Spleen (tissue), 11 donors: ENCODE results near the gene ABHD4. TPM values are rescaled to one million over a fixed set of nuclear protein-coding genes. Genes with fewer than 3 reads are reported as not detected.

ENCODE experiments used
- DNase-seq: peaks from one replicate; pipeline ENCODE4 v3.0.0-alpha.2; 2020
- H3K27ac ChIP-seq, 8 donors: fragments of 200-600 bp; sonication (generic) in 7 of 8; 1 replicate in 4 of 8; 2 replicates in 4 of 8; pipeline versions ENCODE4 v1.5.0 to v1.8.0; 2016 to 2021; ENCODE audit warnings: inconsistent platforms in 4 of 8, mild to moderate bottlenecking in 4 of 8, moderate library complexity in 1 of 8
- H3K27me3 ChIP-seq, 7 donors: fragments of 200-600 bp; sonication (generic) in 6 of 7; replicated peaks in 1 of 7; 1 replicate in 4 of 7; 2 replicates in 3 of 7; pipeline versions ENCODE4 v1.5.0 to v1.8.0; 2016 to 2021; ENCODE audit warnings: inconsistent platforms in 3 of 7, mild to moderate bottlenecking in 1 of 7
- H3K36me3 ChIP-seq, 6 donors: fragments of 200-600 bp; sonication (generic) in 5 of 6; 1 replicate in 4 of 6; 2 replicates in 2 of 6; pipeline versions ENCODE4 v1.5.0 to v1.8.0; 2016 to 2021; ENCODE audit warnings: inconsistent platforms in 2 of 6
- H3K4me1 ChIP-seq, 6 donors: fragments of 200-600 bp; sonication (generic) in 5 of 6; 1 replicate in 3 of 6; 2 replicates in 3 of 6; pipeline versions ENCODE4 v1.5.0 to v1.8.0; 2016 to 2021; ENCODE audit warnings: inconsistent platforms in 3 of 6
- H3K4me3 ChIP-seq, 8 donors: fragments of 200-600 bp; sonication (generic) in 7 of 8; 1 replicate in 4 of 8; 2 replicates in 4 of 8; pipeline versions ENCODE4 v1.5.0 to v1.8.0; 2016 to 2021; ENCODE audit warnings: inconsistent platforms in 4 of 8, mild to moderate bottlenecking in 4 of 8, moderate library complexity in 2 of 8
- H3K9me3 ChIP-seq, 8 donors: fragments of 200-600 bp; sonication (generic) in 7 of 8; 1 replicate in 4 of 8; 2 replicates in 4 of 8; pipeline versions ENCODE4 v1.5.0 to v1.8.0; 2016 to 2021; ENCODE audit warnings: inconsistent platforms in 4 of 8
- CTCF ChIP-seq, 11 experiments: fragments of 200-600 bp in 7 of 11; fragments of 450-650 bp in 4 of 11; sonication (generic) in 4 of 11; IDR thresholded peaks in 8 of 11; conservative IDR thresholded peaks in 3 of 11; 1 replicate in 7 of 11; 2 replicates in 4 of 11; pipeline versions ENCODE4 v1.4.0 to v1.8.0; 2016 to 2021; ENCODE audit warnings: antibody characterized with exemption in 11 of 11, inconsistent platforms in 4 of 11, mild to moderate bottlenecking in 1 of 11
- POLR2A ChIP-seq, 3 donors: fragments of 450-650 bp; IDR thresholded peaks; one replicate each; pipeline ENCODE4 v1.5.1; 2017; ENCODE audit warnings: antibody characterized with exemption in 3 of 3, mild to moderate bottlenecking in 1 of 3
- POLR2AphosphoS5 ChIP-seq, 3 donors: sonication (generic); formaldehyde crosslinking; IDR thresholded peaks; one replicate each; pipeline ENCODE4 v1.5.1; 2017; ENCODE audit warnings: antibody characterized with exemption in 3 of 3
- WGBS, 5 donors: extraction: QIAGEN DNeasy Blood & Tissue Kit in 3 of 5; methylation state at CpG; one replicate each; pipeline versions ENCODE4 v1.1.5 to v1.1.7; 2013 to 2018; 5-methylcytosine and 5-hydroxymethylcytosine counted together
- intact Hi-C: fragments of 100-400 bp; cut with DNase I; formaldehyde crosslinking; loops from one replicate; pipeline ENCODE4 v1.15.0; 2023; ENCODE audit warnings: low total_unique reads
- polyA plus RNA-seq, 3 donors: library from polyadenylated mRNA; stranded (reverse); fragments of 200-250 nt; gene quantifications; one replicate each; pipeline ENCODE4 v1.2.1, GENCODE V29; 2013
- total RNA-seq, 7 donors: library from RNA; depleted of rRNA in 3 of 7; stranded (reverse); fragments of >200 nt in 3 of 7; fragmentation: NEBNext Ultra II Directional in 4 of 7; extraction: Animal tissue kit (Norgen Biotek cat#: 25700) in 4 of 7; gene quantifications; one replicate each; pipeline versions ENCODE4 v1.1.0 to v1.2.1, GENCODE V29; 2016 to 2021
- donor health status: healthy with polysubstance abuse.
- donor health status: DM: no; HTN: no; CAD: no; lungs with moderate emphysema.
- donor health status: DM: no; HTN: no; CAD: no.
- donor health status: Bipolar disorder and iron deficiency.
- donor health status: healthy.
- donor health status: DM: no; HTN: no; CAD: no.
- donor health status: DM: yes; HTN: yes; CAD: no.

Gene ABHD4
- total and polyA plus RNA-seq, 10 donors, result 7.2 to 32.8 (median 23.5) TPM

GRCh38 chr14:22554498-22555383 lies 43.4 kb upstream of the ABHD4 start:
- 81 to 92% (median 85%) methylated on average over 11 to 15 of the region's 15 CpGs for WGBS, 5 donors
- no peaks in the 10 kb centered on the region for H3K9me3 ChIP-seq
- H3K4me3 ChIP-seq, result no peak overlapping the region
- no peaks in the 10 kb centered on the region for H3K27me3 ChIP-seq
- intact Hi-C loops, result loop anchor here (10.0 kb wide), 1 partner anchor 170 kb away; no protein-coding TSS in a partner anchor
- no peak for TF ChIP-seq POLR2A (IDR thresholded peaks at IDR 0.05)
- peak in 2 of 3 donors; percentile 18 to 40 for TF ChIP-seq POLR2AphosphoS5 (IDR thresholded peaks at IDR 0.05)
- TF ChIP-seq CTCF (IDR thresholded peaks at IDR 0.05 in 8 of 11, conservative IDR thresholded peaks at IDR 0.05 in 3 of 11), result no peak
- H3K36me3 ChIP-seq, result peaks cover 0 to 20% (median 0%) of the 10 kb centered on the region in 6 donors
- H3K27ac ChIP-seq, result peak overlapping the region; percentile 66 to 96 (median 90)
- peaks cover 31 to 100% (median 93%) of the 10 kb centered on the region in 6 donors for H3K4me1 ChIP-seq
- no peak for DNase-seq

GRCh38 chr14:22555384-22556011 lies 42.6 kb upstream of the ABHD4 start:
- H3K9me3 ChIP-seq, result no peaks in the 10 kb centered on the region
- intact Hi-C loops, result loop anchor here (10.0 kb wide), 1 partner anchor 171 kb away; no protein-coding TSS in a partner anchor
- no peak for DNase-seq
- 44 to 63% (median 53%) methylated on average over 3 to 4 of the region's 4 CpGs for WGBS, 5 donors
- no peaks in the 10 kb centered on the region for H3K27me3 ChIP-seq
- peaks cover 0 to 13% (median 0%) of the 10 kb centered on the region in 6 donors for H3K36me3 ChIP-seq
- TF ChIP-seq POLR2A (IDR thresholded peaks at IDR 0.05) (no peak), CTCF (IDR thresholded peaks at IDR 0.05 in 8 of 11, conservative IDR thresholded peaks at IDR 0.05 in 3 of 11) (no peak), POLR2AphosphoS5 (IDR thresholded peaks at IDR 0.05) (no peak)
- peak overlapping the region; percentile 64 to 96 (median 90) for H3K27ac ChIP-seq
- H3K4me1 ChIP-seq, result peaks cover 26 to 100% (median 92%) of the 10 kb centered on the region in 6 donors
- H3K4me3 ChIP-seq, result peak overlapping the region in 1 of 8 donors; percentile 66

- DNase-seq, result peak; percentile 97
- WGBS, 5 donors, result 9 to 20% (median 16%) methylated on average over 11 to 28 of the region's 28 CpGs
- Histone ChIP-seq H3K27me3 (no peaks in the 10 kb centered on the region), H3K36me3 (peaks cover 0 to 10% (median 0%) of the 10 kb centered on the region in 6 donors), H3K4me3 (peak overlapping the region in 6 of 8 donors; percentile 17 to 66 (median 26)), H3K4me1 (peaks cover 32 to 100% (median 92%) of the 10 kb centered on the region in 6 donors), H3K9me3 (no peaks in the 10 kb centered on the region), H3K27ac (peak overlapping the region; percentile 87 to 96 (median 91))
- intact Hi-C loops, result loop anchor here (10.0 kb wide), 1 partner anchor 172 kb away; no protein-coding TSS in a partner anchor
- TF ChIP-seq POLR2A (IDR thresholded peaks at IDR 0.05), result no peak
- peak; percentile 85 to 96 (median 88) for TF ChIP-seq POLR2AphosphoS5 (IDR thresholded peaks at IDR 0.05)
- TF ChIP-seq CTCF (IDR thresholded peaks at IDR 0.05 in 8 of 11, conservative IDR thresholded peaks at IDR 0.05 in 3 of 11), result peak in 4 of 11 experiments; percentile 18 to 36 (median 29)
Observed at GRCh38 chr14:22556021-22556989, 41.8 kb upstream of the ABHD4 start.
